HPDE6-E6E7 (cell line): ENCODE results near the gene LPAR3.

ENCODE experiments used
- DNase-seq: peaks from one replicate; pipeline ENCODE4 v3.0.0; 2011; ENCODE audit warnings: missing footprints; ENCODE audit errors: extremely low spot score

The LPAR3 gene

DNA sequence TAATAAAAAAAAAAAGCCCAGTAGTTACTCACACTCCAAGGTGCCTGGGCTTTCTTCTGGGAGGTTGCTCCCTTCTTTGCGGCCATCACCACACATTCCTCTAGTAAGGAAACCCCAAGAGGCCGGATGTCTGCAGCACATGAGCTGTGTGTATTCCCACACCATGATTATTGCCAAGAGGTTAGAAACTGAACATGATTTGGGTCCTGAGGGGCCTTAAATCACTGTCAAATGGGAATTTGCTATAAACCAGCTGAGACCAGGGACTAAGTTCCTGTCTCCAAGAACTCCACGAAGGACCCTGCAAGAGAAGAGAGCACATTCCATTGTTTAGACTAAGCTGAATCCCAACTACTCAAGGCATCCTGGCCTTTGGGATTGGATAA lies 117.5 kb downstream of the LPAR3 start:
- no peak for DNase-seq

DNA sequence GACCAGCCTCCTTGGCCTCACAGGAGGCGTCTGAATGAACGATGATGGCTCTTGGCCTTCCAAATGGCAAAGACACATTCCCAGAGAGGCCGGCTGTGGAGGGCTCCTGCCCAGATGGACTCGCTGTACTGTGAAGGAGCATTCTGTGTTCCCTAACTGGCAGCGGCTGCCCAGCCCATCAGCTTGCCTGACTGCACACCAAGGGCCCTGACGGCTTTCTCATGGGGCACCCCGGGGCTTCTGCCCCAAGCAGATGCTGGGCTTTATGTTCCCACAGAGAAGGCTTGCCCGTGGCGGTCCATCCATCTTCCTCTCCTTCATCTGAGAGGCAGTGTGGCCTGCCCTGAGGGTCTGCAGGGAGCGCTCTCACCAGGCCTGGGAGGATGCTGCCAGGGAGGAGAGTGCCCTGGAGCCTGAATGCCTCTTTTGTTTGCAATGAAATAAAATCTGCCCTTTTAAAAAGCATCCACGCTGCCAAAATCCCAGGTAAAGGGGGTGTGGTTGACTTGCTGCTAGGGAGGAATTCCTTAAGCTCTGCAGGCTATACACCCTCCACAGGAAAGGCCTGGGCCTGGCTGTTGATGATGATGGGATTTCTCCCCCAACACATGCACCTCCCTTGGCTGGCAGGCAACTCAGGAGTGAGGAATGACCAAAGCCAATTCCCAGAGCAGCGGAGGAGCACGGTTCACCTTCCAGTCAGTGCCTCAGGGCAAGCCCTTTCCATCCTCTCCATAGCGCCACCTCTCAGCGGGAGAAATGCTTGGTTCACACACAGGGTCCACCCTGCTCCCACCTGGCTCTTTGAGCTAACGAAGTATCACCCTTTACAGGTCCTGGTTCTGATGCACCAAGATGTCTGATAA lies 118.1 kb downstream of the LPAR3 start:
- no peak for DNase-seq

DNA sequence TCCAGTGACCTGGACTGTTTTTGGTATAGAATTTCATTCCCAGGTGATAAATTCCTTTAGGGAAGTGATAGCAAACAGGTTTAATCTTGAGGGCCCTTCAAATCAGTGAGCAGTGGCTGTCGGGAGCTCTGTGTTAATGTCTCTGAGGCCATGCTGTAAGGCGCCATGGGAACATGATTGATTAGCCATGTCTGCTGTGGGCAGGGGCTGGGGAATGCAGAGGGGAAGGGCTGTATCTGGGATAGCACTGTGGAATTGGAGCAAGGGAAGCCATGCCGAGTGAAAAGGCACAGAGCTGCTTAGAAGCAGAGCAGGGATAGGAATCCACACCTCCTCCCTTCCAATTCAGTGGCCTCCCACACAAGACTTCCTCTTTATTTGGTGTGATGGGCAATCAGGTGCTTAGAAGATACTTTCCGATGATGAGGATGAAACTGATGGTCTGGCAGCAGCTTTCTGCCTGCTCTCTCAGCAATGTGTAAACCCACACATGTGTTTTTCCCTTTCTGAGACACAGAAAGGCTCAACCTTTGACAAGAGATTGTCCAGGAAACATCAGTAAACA lies 119.0 kb downstream of the LPAR3 start:
- DNase-seq: no peak

DNA sequence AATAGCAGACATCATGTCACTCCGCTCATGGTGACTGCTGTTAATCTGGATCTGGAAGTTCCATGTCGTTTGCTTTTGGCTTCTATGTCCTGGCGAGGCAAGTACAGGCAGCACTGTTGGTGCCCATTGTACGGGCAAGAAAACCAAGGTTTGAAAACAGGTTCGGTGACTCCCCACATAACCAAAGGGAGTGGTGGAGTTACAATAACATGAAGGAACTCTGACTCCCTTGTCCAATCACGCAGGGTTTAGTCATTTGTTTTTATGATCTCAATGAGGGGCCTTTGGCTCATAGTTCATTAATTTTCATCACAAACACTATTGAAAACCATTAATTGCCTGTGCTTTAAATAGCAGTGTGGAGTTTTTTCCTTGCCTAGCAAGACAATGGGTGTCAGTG lies 119.8 kb downstream of the LPAR3 start:
- DNase-seq: peak; percentile 28

DNA sequence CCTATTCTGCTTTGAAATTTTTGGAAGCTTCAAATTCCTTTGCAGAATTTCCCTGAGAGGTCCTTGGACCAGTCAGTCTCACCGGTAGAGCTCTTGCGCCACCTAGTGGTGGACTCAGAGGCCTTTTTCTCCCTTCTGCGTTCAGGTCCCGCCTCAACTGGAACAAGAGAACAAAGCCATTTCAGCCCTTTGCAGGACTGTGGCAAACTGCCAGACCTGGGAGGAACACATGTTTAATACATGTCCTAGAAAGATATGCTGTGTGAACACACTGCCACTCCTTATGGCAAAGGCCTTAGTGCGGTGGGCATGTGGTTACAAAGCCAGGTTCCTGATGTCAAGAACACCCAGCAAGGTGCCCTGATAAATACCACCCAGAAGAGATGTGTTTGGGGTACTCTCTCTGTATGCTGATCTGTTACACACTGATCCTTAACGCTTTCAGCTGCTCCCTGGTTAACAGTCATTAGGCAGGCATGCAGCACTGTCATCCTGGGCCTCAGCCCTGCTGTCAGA lies 120.5 kb downstream of the LPAR3 start:
- DNase-seq: peak; percentile 69

DNA sequence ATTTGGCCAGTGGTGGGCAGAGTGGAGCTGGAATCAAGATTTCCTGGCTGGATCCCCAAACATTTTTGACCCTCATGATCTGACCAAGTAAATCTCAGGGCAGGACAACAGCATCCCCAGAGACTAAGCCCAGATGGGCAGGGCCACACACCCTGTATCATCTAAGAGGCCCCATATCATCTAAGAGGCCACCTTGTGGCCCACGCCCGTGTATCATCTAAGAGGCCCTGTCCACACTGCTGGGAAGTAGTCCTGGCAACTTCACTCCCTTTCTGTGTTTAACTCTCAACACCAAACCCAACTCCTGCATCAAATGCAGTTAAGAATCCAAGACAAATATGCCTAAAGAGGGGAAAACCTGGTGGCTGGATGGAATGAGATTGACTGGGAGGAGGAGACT lies 121.1 kb downstream of the LPAR3 start:
- DNase-seq: no peak

DNA sequence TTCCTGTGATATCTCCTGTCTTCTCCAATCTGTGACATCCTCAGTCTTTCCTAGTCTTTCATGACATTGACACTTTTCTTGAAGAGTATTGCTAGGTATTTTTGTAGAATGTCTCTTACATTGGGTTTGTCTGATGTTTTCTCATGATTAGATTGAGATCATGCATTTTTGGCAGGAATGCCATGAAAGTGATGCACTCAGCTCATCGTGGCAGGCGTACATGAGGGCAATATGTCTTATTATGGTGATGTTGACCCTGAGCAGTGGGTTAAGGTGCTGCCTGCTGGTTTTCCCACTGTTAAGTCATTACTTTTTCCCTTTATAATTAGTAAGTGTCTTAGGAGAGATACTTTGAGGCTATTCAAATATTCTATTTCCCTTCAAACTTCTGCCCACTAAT lies 122.5 kb downstream of the LPAR3 start:
- no peak for DNase-seq

DNA sequence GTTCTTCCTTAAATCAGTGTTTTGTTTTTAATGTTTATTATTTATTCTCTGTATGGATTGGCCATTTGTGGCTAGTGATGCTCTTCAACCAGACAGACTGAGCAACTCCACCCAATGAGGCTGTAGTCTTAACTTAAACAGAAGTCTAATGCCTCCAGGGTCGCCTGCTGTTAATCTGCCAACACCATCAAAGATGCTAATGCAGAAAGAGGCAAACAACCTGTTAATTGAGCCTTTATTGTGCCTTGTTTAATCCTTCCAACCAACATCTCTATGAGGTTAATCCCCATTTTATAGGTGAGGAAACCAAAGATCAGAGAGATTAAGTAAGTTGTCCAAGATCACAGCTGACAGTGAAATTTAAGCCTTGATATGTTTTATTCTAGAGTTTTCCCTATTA lies 123.4 kb downstream of the LPAR3 start:
- DNase-seq: no peak

DNA sequence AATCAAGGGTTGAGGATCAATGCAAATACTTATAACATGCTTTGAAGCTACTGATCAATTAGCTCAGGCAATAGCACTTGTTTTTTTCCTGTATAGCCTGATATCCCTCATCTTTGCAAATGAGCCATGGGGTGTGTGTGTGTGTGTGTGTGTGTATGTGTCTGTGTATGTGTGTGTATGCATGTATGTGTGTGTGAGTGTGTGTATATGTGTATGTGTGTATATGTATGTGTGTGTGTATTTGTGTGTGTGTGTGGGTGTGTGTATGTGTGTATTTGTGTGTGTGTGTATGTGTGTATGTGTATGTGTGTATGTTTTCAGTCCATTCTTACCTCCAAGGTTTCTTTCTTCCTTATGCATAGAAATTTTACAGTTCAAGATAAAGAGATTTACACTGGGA lies 124.4 kb downstream of the LPAR3 start:
- DNase-seq: no peak

DNA sequence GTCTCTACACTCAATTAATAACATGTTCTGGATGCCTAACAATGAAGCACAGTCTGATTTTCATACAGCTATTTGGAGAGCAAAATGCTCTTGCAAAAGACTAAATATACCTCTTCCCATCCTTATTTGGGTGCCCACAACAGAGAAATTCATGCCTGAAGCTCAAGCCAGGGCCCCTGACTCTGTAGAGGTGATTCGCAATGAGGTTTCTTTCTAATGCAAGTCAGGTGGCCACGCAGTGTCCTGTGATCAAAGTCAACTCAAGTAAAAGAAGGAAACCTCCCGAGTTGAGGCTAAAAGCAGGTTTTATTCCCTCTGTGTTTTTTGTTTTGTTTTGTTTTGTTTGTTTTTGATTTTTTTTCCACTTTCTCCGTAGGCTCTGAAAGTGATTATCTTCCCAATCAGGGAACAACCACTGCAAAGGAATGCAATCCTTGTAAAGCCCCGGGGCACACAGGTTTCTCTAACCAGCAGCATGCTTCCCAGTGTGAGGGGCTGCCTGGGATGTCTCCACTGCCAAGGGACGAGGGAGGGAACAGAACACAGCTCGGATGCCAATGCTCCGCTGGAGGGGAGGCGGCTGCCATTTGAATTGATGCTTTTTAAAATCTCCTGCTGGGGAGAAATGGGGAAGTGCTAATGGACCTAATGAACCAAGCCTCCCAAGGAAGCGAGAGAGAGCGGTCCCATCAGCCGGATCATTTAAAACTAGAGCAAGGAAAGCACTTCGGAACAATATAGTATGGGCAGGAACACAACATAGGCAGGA lies 128.9 kb downstream of the LPAR3 start:
- no peak for DNase-seq

DNA sequence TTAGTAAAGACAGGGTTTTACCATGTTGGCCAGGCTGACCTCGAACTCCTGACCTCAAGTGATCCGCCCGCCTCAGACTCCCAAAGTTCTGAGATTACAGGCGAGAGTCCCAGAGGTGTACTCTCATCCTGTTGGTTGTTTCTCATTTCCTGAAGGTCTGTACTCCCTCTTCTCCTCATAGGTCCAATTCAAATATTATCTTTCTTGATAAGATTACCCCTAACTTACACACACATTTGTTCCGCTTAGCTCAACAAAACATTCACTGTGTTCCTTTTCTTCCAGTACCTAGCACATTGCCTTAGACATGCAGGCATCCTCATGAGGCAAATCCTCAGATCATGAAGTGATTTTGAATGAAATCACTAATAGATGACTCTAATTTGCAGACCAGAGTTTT lies 130.3 kb downstream of the LPAR3 start:
- DNase-seq: no peak
